Naive thymus-derived CD8-positive, alpha-beta T cell (primary cell): ENCODE results near the gene SOWAHA. TPM values are rescaled to one million over a fixed set of nuclear protein-coding genes. Genes with fewer than 3 reads are reported as not detected.
"Not testable (repeated sequence)": the region's sequence is repeated elsewhere in the genome, so short reads cannot be mapped to it uniquely, and the experiment has no call there.

Experiments
- ATAC-seq, 2 donors: fragments of 150-1000 bp; cut with Tn5 transposase in 1 of 2; sonication (Bioruptor Pico), chemical (Tn5 transposase) in 1 of 2; 1 replicate in 1 of 2; 2 replicates in 1 of 2; pipeline ENCODE4 v1.10.0; 2021; ENCODE audit warnings: mild to moderate bottlenecking in 2 of 2, moderate library complexity in 2 of 2
- POLR2A ChIA-PET: fragments of 350-600 bp; sonication (Branson Sonifier 250); formaldehyde crosslinking; loops from one replicate; lab custom pipeline; 2021; ENCODE audit warnings: antibody characterized with exemption; lab: Charles Lee
- DNase-seq, 10 donors: peaks; one replicate each; pipeline versions ENCODE4 v3.0.0 to v3.0.0-alpha.2; 2020 to 2022
- H3K27ac Mint-ChIP-seq, 10 donors: one replicate each; pipeline ENCODE4 v1.8.0; 2020 to 2022; ENCODE audit warnings: mild to moderate bottlenecking in 10 of 10, mixed read lengths in 10 of 10, moderate library complexity in 4 of 10, inconsistent platforms in 1 of 10
- H3K27me3 Mint-ChIP-seq, 5 donors: one replicate each; pipeline ENCODE4 v1.8.0; 2021 to 2022; ENCODE audit warnings: mixed read lengths in 5 of 5
- H3K36me3 Mint-ChIP-seq, 3 donors: one replicate each; pipeline ENCODE4 v1.8.0; 2020 to 2022; ENCODE audit warnings: mixed read lengths in 3 of 3, mild to moderate bottlenecking in 2 of 3, inconsistent platforms in 1 of 3
- H3K4me1 Mint-ChIP-seq, 4 donors: one replicate each; pipeline ENCODE4 v1.8.0; 2021 to 2022; ENCODE audit warnings: mixed read lengths in 4 of 4
- H3K4me3 Mint-ChIP-seq, 10 donors: one replicate each; pipeline ENCODE4 v1.8.0; 2020 to 2022; ENCODE audit warnings: mild to moderate bottlenecking in 10 of 10, mixed read lengths in 10 of 10, moderate library complexity in 6 of 10, inconsistent platforms in 1 of 10
- H3K9me3 Mint-ChIP-seq, 9 donors: one replicate each; pipeline ENCODE4 v1.8.0; 2020 to 2022; ENCODE audit warnings: mixed read lengths in 9 of 9, mild to moderate bottlenecking in 3 of 9, inconsistent platforms in 1 of 9, moderate library complexity in 1 of 9
- polyA plus RNA-seq, 3 donors: library from polyadenylated mRNA; unstranded; fragments of 300-500 nt; fragmentation: Illumina TruSeq; gene quantifications; one replicate each; pipeline ENCODE4 v1.2.3, GENCODE V29; 2021
- total RNA-seq, 8 experiments: library from RNA in 2 of 8; stranded (reverse) in 2 of 8; gene quantifications; one replicate each; pipeline ENCODE4 v1.2.3 and lab custom pipeline; 2021 to 2026

The SOWAHA gene
- total and polyA plus RNA-seq, 5 experiments from 2014 or later = not detected

DNA sequence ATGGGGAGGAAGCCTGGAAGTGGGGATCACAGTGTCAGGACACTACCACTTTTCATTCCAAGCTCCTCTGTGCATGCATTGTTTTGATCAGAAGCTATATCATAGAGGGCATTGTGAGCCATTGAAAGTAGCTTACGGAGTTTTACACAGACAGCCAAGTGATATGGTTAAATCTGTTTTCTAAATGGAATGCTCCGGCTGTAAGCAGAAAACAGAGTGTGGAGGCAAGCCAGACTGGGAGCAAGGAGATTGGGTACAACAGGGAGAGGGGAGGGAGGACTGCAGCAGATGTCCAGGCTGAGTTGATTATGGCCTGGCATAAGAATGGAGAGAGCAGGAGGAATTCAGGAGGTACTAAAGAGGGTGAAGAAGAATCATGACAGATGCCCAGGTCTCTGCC lies 15.5 kb upstream of the SOWAHA start:
- POLR2A ChIA-PET = no interaction called here
- DNase-seq (no peak), ATAC-seq (no peak)
- H3K27ac Mint-ChIP-seq = peak overlapping the region in 1 of 10 donors; percentile 12
- H3K9me3 Mint-ChIP-seq = no peaks in the 10 kb centered on the region
- peaks cover 0 to 1% (median 0%) of the 10 kb centered on the region in 3 donors for H3K36me3 Mint-ChIP-seq
- peaks cover 13 to 45% (median 18%) of the 10 kb centered on the region in 5 donors for H3K27me3 Mint-ChIP-seq
- no peak overlapping the region for H3K4me3 Mint-ChIP-seq
- H3K4me1 Mint-ChIP-seq = no peaks in the 10 kb centered on the region

- POLR2A ChIA-PET = no interaction called here
- Mint-ChIP-seq H3K36me3 (peaks cover 0 to 2% (median 0%) of the 10 kb centered on the region in 3 donors), H3K4me3 (no peak overlapping the region), H3K27ac (no peak overlapping the region), H3K4me1 (peaks cover 0 to 1% (median 0%) of the 10 kb centered on the region in 4 donors), H3K27me3 (peaks cover 18 to 55% (median 26%) of the 10 kb centered on the region in 5 donors), H3K9me3 (peaks cover 0 to 1% (median 0%) of the 10 kb centered on the region in 9 donors)
- ATAC-seq (no peak), DNase-seq (no peak)
These were observed 13.7 kb upstream of the SOWAHA start for GRCh38 chr5:132799392-132799791.

DNA sequence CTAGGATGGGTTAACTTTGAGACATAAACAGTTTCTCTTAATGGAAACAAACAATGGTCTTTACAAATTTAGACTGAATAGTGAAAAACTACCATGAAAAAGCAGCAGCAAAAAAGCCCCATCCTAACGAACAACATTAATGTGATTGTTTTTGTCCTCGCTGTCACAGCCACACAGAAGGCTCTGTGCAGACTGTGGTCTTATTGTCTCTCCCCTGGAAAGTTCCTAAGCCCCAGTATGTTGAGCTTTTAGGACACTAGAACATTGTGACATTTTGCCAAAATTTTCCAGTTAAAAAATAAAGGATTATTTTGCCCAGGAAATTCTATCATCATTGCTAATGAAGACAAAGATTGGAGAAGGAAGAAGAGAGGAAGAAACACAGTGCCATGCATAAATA lies 12.6 kb upstream of the SOWAHA start:
- POLR2A ChIA-PET = no interaction called here
- DNase-seq (no peak), ATAC-seq (no peak)
- Mint-ChIP-seq H3K4me3 (no peak overlapping the region), H3K4me1 (peaks cover 0 to 2% (median 0%) of the 10 kb centered on the region in 4 donors), H3K9me3 (peaks cover 0 to 2% (median 0%) of the 10 kb centered on the region in 9 donors), H3K27me3 (peaks cover 17 to 67% (median 36%) of the 10 kb centered on the region in 5 donors), H3K36me3 (peaks cover 0 to 5% (median 0%) of the 10 kb centered on the region in 3 donors), H3K27ac (no peak overlapping the region)

GRCh38 chr5:132802044-132802684 lies 10.9 kb upstream of the SOWAHA start:
- peaks cover 0 to 2% (median 0%) of the 10 kb centered on the region in 9 donors for H3K9me3 Mint-ChIP-seq
- no peak for ATAC-seq
- no peak overlapping the region for H3K27ac Mint-ChIP-seq
- DNase-seq = no peak
- peaks cover 0 to 5% (median 0%) of the 10 kb centered on the region in 3 donors for H3K36me3 Mint-ChIP-seq
- POLR2A ChIA-PET = interaction anchor here (0.7 kb wide), 1 partner anchor 415 kb away, joined by 3 read pairs; no protein-coding TSS in a partner anchor
- no peak overlapping the region for H3K4me3 Mint-ChIP-seq
- H3K27me3 Mint-ChIP-seq = peaks cover 17 to 83% (median 39%) of the 10 kb centered on the region in 5 donors
- peaks cover 0 to 2% (median 0%) of the 10 kb centered on the region in 4 donors for H3K4me1 Mint-ChIP-seq

DNA sequence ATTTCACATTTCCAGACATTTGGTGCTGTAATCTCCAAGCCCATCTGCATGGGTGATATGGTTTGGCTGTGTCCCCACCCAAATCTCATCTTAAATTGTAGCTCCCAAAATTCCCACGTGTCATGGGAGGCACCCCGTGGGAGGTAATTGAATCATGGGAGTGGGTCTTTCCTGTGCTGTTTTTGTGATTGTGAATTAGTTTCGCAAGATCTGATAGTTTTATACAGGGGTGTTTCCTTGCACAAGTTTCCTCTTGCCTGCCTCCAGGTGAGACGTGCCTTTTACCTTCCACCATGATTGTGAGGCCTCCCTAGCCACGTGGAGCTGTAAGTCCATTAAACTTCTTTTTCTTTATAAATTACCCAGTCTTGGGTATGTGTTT lies 10.4 kb upstream of the SOWAHA start:
- POLR2A ChIA-PET, ATAC-seq, DNase-seq, H3K4me1 Mint-ChIP-seq, H3K27ac Mint-ChIP-seq, H3K36me3 Mint-ChIP-seq, H3K4me3 Mint-ChIP-seq, H3K9me3 Mint-ChIP-seq: not testable (repeated sequence)
- peaks cover 17 to 88% (median 44%) of the 10 kb centered on the region in 5 donors for H3K27me3 Mint-ChIP-seq

DNA sequence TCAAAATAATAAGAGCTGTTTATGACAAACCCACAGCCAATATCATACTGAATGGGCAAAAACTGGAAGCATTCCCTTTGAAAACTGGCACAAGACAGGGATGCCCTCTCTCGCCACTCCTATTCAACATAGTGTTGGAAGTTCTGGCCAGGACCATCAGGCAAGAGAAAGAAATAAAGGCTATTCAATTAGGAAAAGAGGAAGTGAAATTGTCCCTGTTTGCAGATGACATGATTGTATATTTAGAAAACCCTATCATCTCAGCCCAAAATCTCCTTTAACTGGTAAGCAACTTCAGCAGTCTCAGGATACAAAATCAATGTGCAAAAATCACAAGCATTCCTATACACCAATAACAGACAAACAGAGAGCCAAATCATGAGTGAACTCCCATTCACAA lies 8.9 kb upstream of the SOWAHA start:
- ATAC-seq, H3K36me3 Mint-ChIP-seq, H3K27ac Mint-ChIP-seq, H3K4me3 Mint-ChIP-seq, H3K9me3 Mint-ChIP-seq, DNase-seq, POLR2A ChIA-PET, H3K4me1 Mint-ChIP-seq: not testable (repeated sequence)
- H3K27me3 Mint-ChIP-seq = peaks cover 18 to 88% (median 54%) of the 10 kb centered on the region in 5 donors

- POLR2A ChIA-PET, H3K36me3 Mint-ChIP-seq: not testable (repeated sequence)
These were observed 7.2 kb upstream of the SOWAHA start for GRCh38 chr5:132805872-132806271.

DNA sequence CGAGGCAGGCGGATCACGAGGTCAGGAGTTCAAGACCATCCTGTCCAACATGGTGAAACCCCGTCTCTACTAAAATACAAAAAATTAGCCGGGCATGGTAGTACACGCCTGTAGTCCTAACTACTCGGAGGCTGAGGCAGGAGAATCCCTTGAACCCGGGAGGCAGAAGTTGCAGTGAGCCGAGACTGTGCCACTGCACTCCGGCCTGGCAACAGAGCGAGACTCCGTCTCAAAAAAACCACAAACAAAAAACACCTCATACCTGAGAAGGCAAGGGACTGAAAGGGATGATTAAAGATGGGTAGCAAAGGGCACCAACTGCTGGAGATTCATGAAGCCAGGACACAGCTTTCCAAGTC lies 6.3 kb upstream of the SOWAHA start:
- POLR2A ChIA-PET, H3K27ac Mint-ChIP-seq, H3K4me3 Mint-ChIP-seq, H3K4me1 Mint-ChIP-seq, H3K36me3 Mint-ChIP-seq, ATAC-seq, H3K9me3 Mint-ChIP-seq, DNase-seq: not testable (repeated sequence)
- peaks cover 30 to 94% (median 72%) of the 10 kb centered on the region in 5 donors for H3K27me3 Mint-ChIP-seq

More at GRCh38 chr5:132805872-132806271, 7.2 kb upstream of the SOWAHA start:
- H3K27me3 Mint-ChIP-seq = peaks cover 22 to 88% (median 63%) of the 10 kb centered on the region in 5 donors
- not testable (repeated sequence) for H3K9me3 Mint-ChIP-seq, H3K4me1 Mint-ChIP-seq, DNase-seq, ATAC-seq, H3K4me3 Mint-ChIP-seq
- H3K27ac Mint-ChIP-seq = peak overlapping the region in 1 of 10 donors; percentile 5

DNA sequence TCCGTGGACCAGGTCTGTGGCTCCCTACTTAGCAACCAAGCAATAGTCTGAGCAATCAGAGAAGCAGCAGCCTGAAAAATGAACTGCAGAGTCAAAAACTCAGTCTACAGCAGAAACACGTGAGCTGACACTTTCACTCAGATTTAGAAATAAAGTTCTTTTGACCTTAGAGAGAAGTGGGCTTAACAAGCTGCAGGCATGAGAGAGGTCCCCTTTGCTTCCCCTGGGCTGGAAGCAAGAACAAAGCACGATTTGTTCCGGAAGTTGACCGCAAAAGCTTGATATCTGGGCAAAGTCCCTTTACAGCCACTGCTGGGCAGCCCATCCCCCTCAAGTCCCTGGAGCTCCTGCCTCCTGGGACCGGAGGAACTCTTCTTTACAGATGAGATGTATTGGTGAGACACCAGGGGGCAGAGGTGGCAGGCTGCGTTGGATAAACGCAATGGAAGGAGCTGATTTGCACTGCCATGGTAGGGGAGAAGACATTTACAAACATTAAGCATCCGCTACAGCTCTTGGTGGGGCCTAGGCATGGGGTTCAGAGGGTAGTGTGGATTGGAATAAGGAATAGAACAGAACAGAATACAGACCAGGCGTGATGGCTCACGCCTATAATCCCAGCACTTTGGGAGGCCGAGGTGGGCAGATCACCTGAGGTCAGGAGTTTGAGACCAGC lies 5.8 kb upstream of the SOWAHA start:
- peaks cover 2 to 3% (median 3%) of the 10 kb centered on the region in 4 donors for H3K4me1 Mint-ChIP-seq
- peak overlapping the region in 1 of 10 donors; percentile 45 for H3K27ac Mint-ChIP-seq
- H3K9me3 Mint-ChIP-seq = peaks cover 0 to 3% (median 0%) of the 10 kb centered on the region in 9 donors
- ATAC-seq = peak in 1 of 2 donors; percentile 25
- H3K36me3 Mint-ChIP-seq = peaks cover 0 to 5% (median 0%) of the 10 kb centered on the region in 3 donors
- POLR2A ChIA-PET = no interaction called here
- DNase-seq = no peak
- no peak overlapping the region for H3K4me3 Mint-ChIP-seq
- H3K27me3 Mint-ChIP-seq = peaks cover 33 to 94% (median 72%) of the 10 kb centered on the region in 5 donors

- Mint-ChIP-seq H3K27ac (no peak overlapping the region), H3K27me3 (peaks cover 36 to 91% (median 72%) of the 10 kb centered on the region in 5 donors), H3K4me3 (no peak overlapping the region), H3K9me3 (peaks cover 0 to 4% (median 0%) of the 10 kb centered on the region in 9 donors), H3K4me1 (peaks cover 5 to 11% (median 10%) of the 10 kb centered on the region in 4 donors), H3K36me3 (peaks cover 0 to 3% (median 0%) of the 10 kb centered on the region in 3 donors)
- no peak for ATAC-seq
- POLR2A ChIA-PET = no interaction called here
- no peak for DNase-seq
These were observed 4.7 kb upstream of the SOWAHA start for GRCh38 chr5:132808448-132808847.

- peaks cover 36 to 87% (median 69%) of the 10 kb centered on the region in 5 donors for H3K27me3 Mint-ChIP-seq
- DNase-seq = no peak
- POLR2A ChIA-PET = no interaction called here
- peaks cover 0 to 4% (median 0%) of the 10 kb centered on the region in 9 donors for H3K9me3 Mint-ChIP-seq
- peaks cover 5 to 11% (median 10%) of the 10 kb centered on the region in 4 donors for H3K4me1 Mint-ChIP-seq
- no peak overlapping the region for H3K4me3 Mint-ChIP-seq
- no peak overlapping the region for H3K27ac Mint-ChIP-seq
- peaks cover 0 to 3% (median 0%) of the 10 kb centered on the region in 3 donors for H3K36me3 Mint-ChIP-seq
- ATAC-seq = no peak
These were observed 4.2 kb upstream of the SOWAHA start for GRCh38 chr5:132808866-132809265.

GRCh38 chr5:132810605-132811004 lies 2.5 kb upstream of the SOWAHA start:
- POLR2A ChIA-PET = no interaction called here
- H3K27me3 Mint-ChIP-seq = peaks cover 35 to 69% (median 60%) of the 10 kb centered on the region in 5 donors
- no peak overlapping the region for H3K4me3 Mint-ChIP-seq
- ATAC-seq (no peak), DNase-seq (no peak)
- H3K36me3 Mint-ChIP-seq = no peaks in the 10 kb centered on the region
- peaks cover 5 to 12% (median 10%) of the 10 kb centered on the region in 4 donors for H3K4me1 Mint-ChIP-seq
- H3K27ac Mint-ChIP-seq = no peak overlapping the region
- H3K9me3 Mint-ChIP-seq = peaks cover 0 to 2% (median 0%) of the 10 kb centered on the region in 9 donors
